Thyroid gland (tissue), 4 donors: ENCODE results near the gene C4orf51. TPM values are rescaled to one million over a fixed set of nuclear protein-coding genes. Genes with fewer than 3 reads are reported as not detected.

Experiments
- DNase-seq, 2 donors: peaks; one replicate each; pipeline ENCODE4 v3.0.0-alpha.2; 2019
- H3K27ac ChIP-seq, 3 donors: fragments of 200-600 bp; sonication (generic); 1 replicate in 2 of 3; 2 replicates in 1 of 3; pipeline ENCODE4 v1.5.1; 2016 to 2019; ENCODE audit warnings: mild to moderate bottlenecking in 1 of 3, moderate library complexity in 1 of 3
- H3K27me3 ChIP-seq: fragments of 200-600 bp; sonication (generic); one replicate; pipeline ENCODE4 v1.5.1; 2019
- H3K36me3 ChIP-seq, 2 donors: fragments of 200-600 bp; sonication (generic); one replicate each; pipeline ENCODE4 v1.5.1; 2016 to 2019
- H3K4me1 ChIP-seq, 2 donors: fragments of 200-600 bp; sonication (generic); one replicate each; pipeline ENCODE4 v1.5.1; 2017 to 2019
- H3K4me3 ChIP-seq, 3 donors: fragments of 200-600 bp; sonication (generic); replicated peaks in 1 of 3; 1 replicate in 2 of 3; 2 replicates in 1 of 3; pipeline ENCODE4 v1.5.1; 2016; ENCODE audit warnings: mild to moderate bottlenecking in 1 of 3
- H3K9me3 ChIP-seq: fragments of 200-600 bp; sonication (generic); one replicate; pipeline ENCODE4 v1.5.1; 2017
- CTCF ChIP-seq, 6 experiments: fragments of 200-600 bp in 3 of 6; fragments of 450-650 bp in 3 of 6; sonication (generic) in 3 of 6; IDR thresholded peaks; one replicate each; pipeline ENCODE4 v1.5.1; 2016 to 2019; ENCODE audit warnings: antibody characterized with exemption in 6 of 6, mild to moderate bottlenecking in 2 of 6, inconsistent platforms in 1 of 6, moderate library complexity in 1 of 6
- POLR2A ChIP-seq, 2 donors: fragments of 450-650 bp; IDR thresholded peaks; one replicate each; pipeline ENCODE4 v1.6.1; 2017; ENCODE audit warnings: antibody characterized with exemption in 2 of 2, mild to moderate bottlenecking in 2 of 2, moderate library complexity in 1 of 2
- WGBS, 2 donors: methylation state at CpG; one replicate each; pipeline ENCODE4 v1.1.5; 2017; 5-methylcytosine and 5-hydroxymethylcytosine counted together
- intact Hi-C: fragments of 100-400 bp; cut with DNase I; formaldehyde crosslinking; loops from one replicate; pipeline ENCODE4 v1.15.1; 2023
- total RNA-seq, 4 donors: library from RNA; depleted of rRNA; stranded (reverse); fragments of >200 nt; gene quantifications; one replicate each; pipeline ENCODE4 v1.2.3, GENCODE V29; 2016

C4orf51 gene
- total RNA-seq, 4 donors from 2014 or later, result not detected

GRCh38 chr4:145670422-145670821, 9.5 kb upstream of the C4orf51 start:
- no peak overlapping the region for H3K27ac ChIP-seq
- no peak for DNase-seq
- no peaks in the 10 kb centered on the region for H3K36me3 ChIP-seq
- TF ChIP-seq POLR2A (IDR thresholded peaks at IDR 0.05), result no peak
- TF ChIP-seq CTCF (IDR thresholded peaks at IDR 0.05), result no peak
- intact Hi-C loops, result no loop called here
- no peak overlapping the region for H3K4me3 ChIP-seq
- no peaks in the 10 kb centered on the region for H3K9me3 ChIP-seq
- no peaks in the 10 kb centered on the region for H3K27me3 ChIP-seq
- H3K4me1 ChIP-seq, result no peaks in the 10 kb centered on the region

- no peaks in the 10 kb centered on the region for H3K36me3 ChIP-seq
- 10 to 23% methylated on average over 1 of the region's 1 CpG for WGBS, 2 donors
- DNase-seq, result peak; percentile 93 to 95
Observed at GRCh38 chr4:145679520-145679919, 426 bp upstream of the C4orf51 start.

GRCh38 chr4:145680902-145681301, 956 bp downstream of the C4orf51 start:
- DNase-seq, result no peak
- Histone ChIP-seq H3K27me3 (no peaks in the 10 kb centered on the region), H3K27ac (peak overlapping the region; percentile 72 to 87 (median 81)), H3K36me3 (no peaks in the 10 kb centered on the region), H3K4me3 (no peak overlapping the region), H3K4me1 (peaks cover 13 to 25% of the 10 kb centered on the region in 2 donors), H3K9me3 (no peaks in the 10 kb centered on the region)
- WGBS, 2 donors, result 100% methylated on average over 1 of the region's 1 CpG
- TF ChIP-seq POLR2A (IDR thresholded peaks at IDR 0.05), result no peak
- TF ChIP-seq CTCF (IDR thresholded peaks at IDR 0.05), result no peak
- intact Hi-C loops, result no loop called here

More at GRCh38 chr4:145679520-145679919, 426 bp upstream of the C4orf51 start:
- Histone ChIP-seq H3K4me3 (no peak overlapping the region), H3K4me1 (peaks cover 13 to 25% of the 10 kb centered on the region in 2 donors), H3K27me3 (no peaks in the 10 kb centered on the region), H3K27ac (peak overlapping the region; percentile 72 to 87 (median 81)), H3K9me3 (no peaks in the 10 kb centered on the region)
- intact Hi-C loops, result no loop called here
- TF ChIP-seq CTCF (IDR thresholded peaks at IDR 0.05) (peak in 1 of 6 experiments; percentile 23), POLR2A (IDR thresholded peaks at IDR 0.05) (peak in 1 of 2 donors; percentile 24)

- no peaks in the 10 kb centered on the region for H3K9me3 ChIP-seq
- intact Hi-C loops, result no loop called here
- H3K27me3 ChIP-seq, result no peaks in the 10 kb centered on the region
- H3K4me3 ChIP-seq, result no peak overlapping the region
- no peak for TF ChIP-seq POLR2A (IDR thresholded peaks at IDR 0.05)
- no peak for TF ChIP-seq CTCF (IDR thresholded peaks at IDR 0.05)
- H3K36me3 ChIP-seq, result no peaks in the 10 kb centered on the region
- H3K27ac ChIP-seq, result no peak overlapping the region
- DNase-seq, result no peak
- H3K4me1 ChIP-seq, result peaks cover 13 to 25% of the 10 kb centered on the region in 2 donors
Observed at GRCh38 chr4:145681518-145681917, 1.6 kb downstream of the C4orf51 start.

GRCh38 chr4:145681956-145682355, 2.0 kb downstream of the C4orf51 start:
- Histone ChIP-seq H3K27ac (no peak overlapping the region), H3K9me3 (no peaks in the 10 kb centered on the region), H3K4me1 (peaks cover 13 to 25% of the 10 kb centered on the region in 2 donors), H3K27me3 (no peaks in the 10 kb centered on the region), H3K36me3 (no peaks in the 10 kb centered on the region), H3K4me3 (no peak overlapping the region)
- WGBS, 2 donors, result 95 to 96% methylated on average over 1 of the region's 1 CpG
- TF ChIP-seq CTCF (IDR thresholded peaks at IDR 0.05) (no peak), POLR2A (IDR thresholded peaks at IDR 0.05) (no peak)
- DNase-seq, result no peak
- intact Hi-C loops, result no loop called here
